NCI-H510A (cell line): Measurements from ENCODE around the gene SWSAP1.

Experiments used
- DNase-seq: peaks from one replicate; lab custom pipeline; 2025; lab: John Stamatoyannopoulos, UW

Gene SWSAP1

DNA sequence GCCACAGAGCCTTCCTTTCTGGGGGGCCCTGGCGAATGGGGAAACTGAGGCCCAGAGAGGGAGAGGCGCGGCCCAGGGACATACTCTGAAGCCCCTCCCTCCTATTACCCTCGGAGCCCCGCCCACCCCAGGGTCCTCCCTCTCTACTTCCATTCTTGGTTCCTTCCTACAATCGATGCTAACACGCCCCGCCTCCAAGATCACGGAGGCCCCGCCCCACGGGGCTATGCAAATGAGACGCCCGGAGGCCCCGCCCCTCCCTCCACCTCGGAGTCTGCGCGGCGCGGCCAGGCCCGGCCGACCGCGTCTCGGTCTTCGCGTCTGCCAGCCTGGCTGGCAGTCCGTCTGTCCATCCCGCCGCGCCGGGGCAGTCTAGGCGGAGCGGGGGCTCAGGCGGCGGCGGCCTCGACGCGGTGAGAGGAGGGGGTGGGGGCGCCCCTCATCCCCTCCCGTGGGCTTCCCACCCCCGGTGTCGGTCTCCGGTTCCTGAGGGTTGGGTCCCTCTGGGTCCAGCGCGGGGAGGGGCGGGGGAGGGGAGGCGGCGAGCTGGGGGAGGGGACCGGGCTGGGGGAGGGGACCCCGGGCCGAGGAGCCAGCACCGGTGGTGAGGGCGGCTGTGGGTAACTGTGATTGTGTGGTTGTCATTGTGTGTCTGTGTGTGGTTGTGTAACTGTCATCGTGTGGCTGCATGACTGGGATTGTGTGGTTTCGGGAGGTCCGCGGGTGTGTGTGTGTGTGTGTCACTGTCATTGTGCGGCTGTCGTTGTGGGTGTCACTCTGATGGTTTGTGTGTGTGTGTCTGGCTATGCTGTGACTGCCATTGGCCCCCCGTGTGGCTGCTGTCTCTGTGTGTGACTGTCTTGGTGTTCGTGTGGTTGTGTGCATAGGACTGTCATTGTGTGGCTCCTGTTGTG, 19.0 kb upstream of the SWSAP1 start, which contains the start of gene PLPPR2:
Gene PLPPR2 (plus strand): TSS at position 273 of the 914 bp plus-strand sequence. CDS start 2,242 bp downstream, outside the sequence.
- peak; percentile 77 for DNase-seq

GRCh38 chr19:11356074-11356397, 18.4 kb upstream of the SWSAP1 start:
- no peak for DNase-seq

DNA sequence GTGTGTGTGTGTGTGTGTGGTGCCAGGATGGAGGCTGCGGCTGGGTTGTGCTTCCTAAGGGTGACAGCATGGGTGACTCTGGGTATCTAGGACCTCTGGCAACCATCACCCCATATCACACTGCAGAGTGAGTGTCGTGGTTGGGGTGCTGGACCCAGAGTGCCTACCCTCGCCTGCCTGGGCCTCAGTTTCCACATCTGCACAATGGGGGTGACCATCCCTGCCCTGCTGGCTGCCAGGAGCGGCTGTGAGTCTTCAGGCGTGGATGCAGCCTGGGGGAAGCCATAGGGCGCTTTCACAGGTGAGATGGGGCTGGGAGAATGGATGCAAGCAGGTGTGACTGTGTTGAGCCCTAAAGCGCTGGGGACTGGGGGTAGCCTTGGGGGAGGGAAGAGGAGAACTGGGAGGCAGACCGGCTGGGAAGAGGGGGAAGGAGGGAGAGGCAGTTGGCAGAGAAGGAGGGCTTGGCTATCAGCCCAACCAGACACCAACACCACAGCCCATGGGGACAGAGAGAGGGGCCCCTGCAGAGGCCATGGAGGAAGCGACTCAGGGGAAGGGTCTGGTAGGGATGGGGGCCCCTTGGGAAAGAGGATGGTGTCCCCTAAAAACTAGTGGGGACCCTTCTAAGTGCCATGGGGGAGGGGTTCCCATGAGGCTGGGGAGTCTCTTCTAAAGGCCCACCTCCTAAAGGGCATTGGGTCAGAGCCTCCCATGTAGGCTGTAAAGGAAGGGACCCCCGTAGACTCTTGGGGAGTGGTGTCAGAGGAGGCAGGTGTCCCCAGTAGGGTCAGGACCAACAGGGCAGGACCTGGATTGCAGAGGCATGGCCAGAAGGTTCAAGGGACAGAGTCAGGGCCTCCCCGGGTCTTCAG, 17.6 kb upstream of the SWSAP1 start:
- DNase-seq, result no peak

DNA sequence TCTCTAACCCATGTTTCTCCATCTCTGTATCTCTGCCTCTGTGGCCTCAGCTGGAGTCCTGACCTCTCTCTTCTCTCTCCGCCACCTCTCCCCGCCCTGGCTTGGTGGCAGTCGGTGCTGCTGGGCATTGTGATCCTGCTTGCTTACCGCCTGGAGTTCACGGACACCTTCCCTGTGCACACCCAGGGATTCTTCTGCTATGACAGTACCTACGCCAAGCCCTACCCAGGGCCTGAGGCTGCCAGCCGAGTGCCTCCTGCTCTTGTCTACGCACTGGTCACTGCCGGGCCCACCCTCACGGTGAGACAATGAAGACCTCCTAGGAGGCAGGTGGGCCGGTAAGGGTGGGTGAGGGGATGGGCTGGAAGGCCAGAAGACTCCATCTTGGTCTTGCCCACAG, 15.0 kb upstream of the SWSAP1 start:
- DNase-seq, result no peak

DNA sequence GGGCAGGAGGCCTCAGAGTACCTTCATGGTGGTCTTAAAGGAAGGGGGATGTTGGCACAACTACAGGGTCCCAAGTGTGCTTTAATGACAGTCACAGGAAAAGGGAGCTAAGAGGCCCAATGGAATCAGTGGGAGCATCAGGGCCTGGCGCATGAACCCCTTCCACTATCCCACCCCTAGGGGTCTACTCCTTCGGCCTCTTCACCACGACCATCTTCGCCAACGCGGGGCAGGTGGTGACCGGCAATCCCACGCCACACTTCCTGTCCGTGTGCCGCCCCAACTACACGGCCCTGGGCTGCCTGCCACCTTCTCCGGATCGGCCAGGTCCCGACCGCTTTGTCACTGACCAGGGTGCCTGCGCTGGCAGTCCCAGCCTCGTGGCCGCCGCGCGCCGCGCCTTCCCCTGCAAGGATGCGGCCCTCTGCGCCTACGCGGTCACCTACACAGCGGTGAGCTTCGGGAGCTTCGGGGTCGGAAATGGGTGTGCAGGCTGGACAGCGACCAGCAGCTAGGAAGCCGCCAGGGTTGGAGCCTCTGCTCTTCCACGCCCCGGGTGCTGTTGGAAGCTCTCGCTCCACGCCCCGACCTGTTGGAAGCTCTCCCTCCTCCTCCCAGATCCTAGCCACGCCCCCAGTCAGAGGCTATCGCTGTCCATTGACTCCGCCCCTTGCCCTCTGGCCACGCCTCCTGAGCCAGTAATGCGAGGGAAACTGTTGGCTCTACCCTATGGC, 13.3 kb upstream of the SWSAP1 start:
- DNase-seq, result no peak

DNA sequence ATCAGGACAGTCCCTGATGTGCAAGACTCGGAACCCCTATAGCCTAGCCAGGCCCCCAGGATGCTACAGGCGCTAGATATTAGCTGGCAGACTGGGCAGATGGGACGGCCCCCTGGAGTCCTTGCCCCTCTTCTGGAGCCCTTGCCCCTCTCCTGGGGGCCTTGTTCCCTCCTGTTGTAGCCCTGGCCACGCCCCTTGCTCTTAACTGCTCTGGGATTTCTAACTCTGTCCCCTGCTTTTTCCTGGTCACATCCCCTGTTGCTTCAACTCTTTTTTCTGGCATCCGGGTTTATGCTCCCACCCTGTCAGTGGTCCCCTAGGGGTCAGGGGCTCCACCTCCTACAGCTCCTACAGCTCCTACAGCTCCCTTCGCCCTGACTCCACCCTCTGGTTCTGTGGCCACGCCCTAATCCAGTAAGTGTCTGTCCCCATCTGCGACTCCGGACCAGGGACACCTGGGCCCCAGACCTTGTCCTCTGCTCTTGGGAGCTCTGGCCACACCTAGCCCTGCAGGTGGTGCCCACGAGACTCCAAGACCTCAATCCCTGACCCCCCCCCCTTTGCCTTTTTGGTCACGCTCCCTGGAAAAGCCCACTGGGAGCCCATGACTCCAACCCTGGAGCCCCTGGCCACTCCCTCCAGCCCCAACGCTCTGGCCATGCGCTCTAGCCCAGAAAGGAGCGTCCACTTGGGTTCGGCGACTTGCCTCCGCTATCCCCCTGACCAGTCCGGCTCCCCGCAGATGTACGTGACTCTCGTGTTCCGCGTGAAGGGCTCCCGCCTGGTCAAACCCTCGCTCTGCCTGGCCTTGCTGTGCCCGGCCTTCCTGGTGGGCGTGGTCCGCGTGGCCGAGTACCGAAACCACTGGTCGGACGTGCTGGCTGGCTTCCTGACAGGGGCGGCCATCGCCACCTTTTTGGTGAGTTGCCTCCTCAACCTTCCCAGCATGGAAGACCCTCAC, 12.4 kb upstream of the SWSAP1 start:
- DNase-seq, result no peak

DNA sequence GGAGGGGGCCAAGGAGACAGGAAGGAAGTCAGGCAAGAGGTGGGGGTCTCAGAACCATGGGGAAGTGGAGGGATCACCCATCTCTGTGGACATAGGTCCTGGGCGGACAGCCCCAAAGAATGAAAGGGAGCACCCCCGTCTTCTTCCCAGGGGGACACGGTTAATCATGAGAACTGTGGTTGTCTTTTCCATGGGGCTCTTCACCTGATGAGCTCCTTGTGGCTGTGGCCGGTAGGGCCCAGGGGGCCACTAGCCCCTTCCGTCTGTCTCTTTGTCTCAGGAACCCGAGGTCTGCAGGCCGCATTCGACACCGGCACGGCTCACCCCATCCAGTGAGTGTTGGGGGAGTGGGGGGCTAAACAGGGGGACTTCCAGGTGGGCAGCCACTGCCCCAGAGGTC, 10.6 kb upstream of the SWSAP1 start:
- no peak for DNase-seq

DNA sequence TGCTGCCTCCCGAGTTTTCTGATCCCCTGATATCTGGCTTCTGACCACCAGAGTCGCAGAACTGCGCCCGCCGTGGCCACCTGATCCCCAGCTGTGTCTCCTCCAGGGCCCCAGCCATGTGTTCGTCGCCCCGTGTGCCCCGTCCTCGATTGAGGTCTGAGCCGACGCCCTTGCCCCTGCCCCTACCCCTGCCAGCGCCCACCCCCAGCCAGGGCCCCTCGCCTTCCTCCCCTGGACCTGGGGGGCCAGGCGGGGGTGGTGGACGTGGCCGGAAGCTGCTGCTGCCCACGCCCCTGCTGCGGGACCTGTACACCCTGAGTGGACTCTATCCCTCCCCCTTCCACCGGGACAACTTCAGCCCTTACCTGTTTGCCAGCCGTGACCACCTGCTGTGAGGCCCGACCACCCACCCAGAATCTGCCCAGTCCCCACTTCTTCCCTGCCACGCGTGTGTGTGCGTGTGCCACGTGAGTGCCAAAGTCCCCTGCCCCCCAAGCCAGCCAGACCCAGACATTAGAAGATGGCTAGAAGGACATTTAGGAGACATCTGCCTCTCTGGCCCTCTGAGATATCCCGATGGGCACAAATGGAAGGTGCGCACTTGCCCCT, 10.1 kb upstream of the SWSAP1 start:
- no peak for DNase-seq

DNA sequence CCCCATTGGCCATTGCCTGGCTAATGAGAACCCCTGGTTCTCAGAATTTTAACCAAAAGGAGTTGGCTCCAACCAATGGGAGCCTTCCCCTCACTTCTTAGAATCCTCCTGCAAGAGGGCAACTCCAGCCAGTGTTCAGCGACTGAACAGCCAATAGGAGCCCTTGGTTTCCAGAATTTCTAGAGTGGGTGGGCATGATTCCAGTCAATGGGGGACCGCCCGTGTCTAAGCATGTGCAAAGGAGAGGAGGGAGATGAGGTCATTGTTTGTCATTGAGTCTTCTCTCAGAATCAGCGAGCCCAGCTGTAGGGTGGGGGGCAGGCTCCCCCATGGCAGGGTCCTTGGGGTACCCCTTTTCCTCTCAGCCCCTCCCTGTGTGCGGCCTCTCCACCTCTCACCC, 9.5 kb upstream of the SWSAP1 start:
- no peak for DNase-seq

GRCh38 chr19:11365557-11366117, 8.8 kb upstream of the SWSAP1 start:
- no peak for DNase-seq

DNA sequence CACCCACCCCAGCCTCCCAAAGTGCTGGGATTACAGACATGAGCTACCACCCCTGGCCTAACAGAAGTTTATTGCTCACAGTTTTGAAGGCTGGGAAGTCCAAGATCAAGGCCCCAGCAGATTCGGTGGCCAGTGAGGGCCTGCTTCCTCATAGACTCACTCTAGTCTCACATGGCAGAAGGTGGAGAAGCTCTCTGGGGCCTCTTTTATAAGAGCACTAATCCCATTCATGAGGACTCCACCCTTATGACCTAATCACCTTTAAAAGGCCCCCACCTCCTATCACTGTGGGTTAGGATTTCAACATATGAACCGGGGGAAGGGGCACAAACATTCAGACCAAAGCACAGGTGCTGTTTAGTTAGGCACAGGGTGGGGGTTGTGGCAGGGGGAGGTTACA, 6.9 kb upstream of the SWSAP1 start:
- DNase-seq, result no peak

GRCh38 chr19:11370744-11371143, 3.7 kb upstream of the SWSAP1 start:
- DNase-seq, result no peak

DNA sequence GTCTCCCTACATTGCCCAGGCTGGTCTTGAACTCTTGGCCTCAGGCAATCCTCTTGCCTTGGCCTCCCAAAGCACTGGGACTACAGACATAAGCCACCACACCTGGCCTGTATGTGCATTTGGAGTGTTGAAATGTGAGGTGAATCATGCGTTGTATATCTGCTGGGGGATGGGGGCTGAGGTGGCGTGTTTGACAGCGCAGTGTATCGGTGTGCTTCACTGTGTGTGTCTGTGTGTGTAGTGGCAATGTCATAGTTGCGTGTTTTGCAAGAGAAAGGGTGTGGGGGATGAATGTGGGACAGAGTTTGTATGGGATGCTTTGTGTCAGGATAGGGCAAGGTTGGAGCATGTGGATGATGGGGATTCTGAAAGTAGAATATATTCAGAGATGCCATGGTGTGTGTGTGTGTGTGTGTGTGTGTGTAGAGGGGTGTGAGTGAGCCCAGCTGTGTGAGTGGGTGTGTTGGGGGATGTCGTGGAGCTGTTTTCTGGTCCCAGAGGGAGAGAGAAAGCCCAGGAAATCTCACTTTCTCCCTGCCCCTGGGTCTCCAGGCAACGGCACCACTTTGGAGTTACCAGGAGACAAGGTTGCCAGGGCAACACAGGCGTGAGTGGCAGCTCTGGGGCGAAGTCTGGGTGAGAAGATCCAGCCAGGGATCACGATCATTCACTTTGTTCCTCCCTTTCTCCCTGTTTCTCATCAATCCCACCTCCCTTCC, 1.1 kb upstream of the SWSAP1 start:
- peak; percentile 76 for DNase-seq

- no peak for DNase-seq
These were observed 507 bp upstream of the SWSAP1 start for GRCh38 chr19:11373885-11374432.

DNA sequence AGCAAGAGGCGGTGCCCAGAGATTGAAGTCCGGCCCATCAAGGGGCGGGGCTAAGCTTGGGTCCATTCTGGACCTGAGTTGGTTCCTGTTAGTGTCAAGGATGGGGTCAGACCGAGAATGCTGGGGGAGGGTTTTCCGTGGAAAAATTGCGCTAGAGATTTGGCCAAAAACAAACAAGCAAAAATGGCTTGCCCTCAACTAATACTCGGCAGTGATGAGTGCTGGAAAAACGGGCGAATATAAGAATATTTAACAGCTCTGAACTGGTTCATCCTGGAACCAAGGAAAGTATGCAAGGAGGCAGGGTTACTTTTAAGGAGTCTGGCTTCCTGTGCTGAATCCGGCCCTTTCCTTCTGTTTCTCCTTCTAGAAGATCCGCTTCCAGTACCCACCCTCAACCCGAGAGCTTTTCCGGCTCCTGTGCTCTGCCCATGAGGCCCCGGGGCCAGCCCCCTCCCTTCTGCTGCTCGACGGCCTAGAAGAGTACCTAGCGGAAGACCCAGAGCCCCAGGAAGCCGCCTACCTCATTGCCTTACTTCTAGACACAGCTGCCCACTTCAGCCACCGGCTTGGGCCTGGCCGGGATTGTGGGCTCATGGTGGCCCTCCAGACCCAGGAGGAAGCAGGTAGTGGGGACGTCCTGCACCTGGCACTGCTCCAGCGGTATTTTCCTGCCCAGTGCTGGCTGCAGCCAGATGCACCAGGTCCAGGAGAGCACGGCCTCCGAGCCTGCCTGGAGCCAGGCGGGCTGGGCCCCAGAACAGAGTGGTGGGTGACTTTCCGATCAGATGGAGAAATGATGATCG, 880 bp downstream of the SWSAP1 start:
- DNase-seq, result peak; percentile 73

DNA sequence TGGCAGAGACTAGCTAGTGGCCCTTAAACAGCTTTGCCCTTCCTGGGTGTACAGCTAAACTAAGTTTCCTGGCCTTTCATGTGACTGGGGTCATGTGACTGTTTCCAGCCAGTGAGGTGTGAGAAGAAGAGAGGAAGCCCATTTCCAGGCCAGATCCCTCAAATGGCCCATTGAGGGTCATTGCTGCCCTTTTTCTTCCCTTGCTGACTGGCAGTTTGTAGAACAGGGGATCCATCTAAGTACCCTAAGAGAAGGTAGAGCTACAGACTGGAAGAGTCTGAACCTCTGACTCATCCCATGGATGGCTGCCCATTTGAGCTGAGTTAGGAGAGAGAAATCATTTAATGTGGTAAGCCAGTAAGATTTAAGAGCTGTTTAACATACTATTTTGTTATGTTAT, 2.8 kb downstream of the SWSAP1 start:
- DNase-seq, result no peak

DNA sequence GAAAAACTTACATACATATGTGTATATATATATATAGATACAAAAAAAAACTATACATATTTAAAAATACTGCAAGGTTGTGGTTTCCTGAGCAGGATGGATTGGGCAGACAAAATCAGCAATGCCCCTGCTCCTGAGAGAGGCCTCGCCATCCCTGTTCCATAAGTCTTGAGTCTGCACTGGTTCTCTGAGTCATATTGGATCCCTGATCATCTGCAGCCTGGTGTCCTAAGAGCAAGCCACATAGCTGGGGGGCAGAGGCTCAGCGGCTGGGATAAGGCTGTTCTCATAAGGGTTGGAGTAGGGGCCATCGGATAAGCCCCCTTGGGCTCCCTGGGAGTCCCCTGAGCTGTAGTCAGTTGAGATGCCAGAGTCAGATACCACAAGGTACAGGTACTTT, 3.3 kb downstream of the SWSAP1 start:
- DNase-seq, result no peak
